Fibroblast of villous mesenchyme (primary cell): ENCODE results near the gene ACTN4. TPM values are rescaled to one million over a fixed set of nuclear protein-coding genes. Genes with fewer than 3 reads are reported as not detected.

Source experiments
- DNase-seq: peaks from one replicate; pipeline ENCODE4 v3.0.0-alpha.2; 2010; ENCODE audit warnings: low read depth
- H3K4me3 ChIP-seq: 2 replicates; pipeline ENCODE4 v1.5.1; 2011; ENCODE audit warnings: low read depth, mild to moderate bottlenecking, low read length
- total RNA-seq: library from RNA; depleted of rRNA; stranded (reverse); fragments of >200 nt; gene quantifications from 2 replicates; pipeline ENCODE4 v1.2.3, GENCODE V29; 2012
- TF ChIP-seq, protein P1 (sequence below): IDR thresholded peaks from 2 replicates; pipeline ENCODE4 v1.5.1; 2012; ENCODE audit warnings: low read depth, mild to moderate bottlenecking, low read length; ENCODE audit not compliant: insufficient read depth

Gene ACTN4
- total RNA-seq, 1 donor: 456 TPM

DNA sequence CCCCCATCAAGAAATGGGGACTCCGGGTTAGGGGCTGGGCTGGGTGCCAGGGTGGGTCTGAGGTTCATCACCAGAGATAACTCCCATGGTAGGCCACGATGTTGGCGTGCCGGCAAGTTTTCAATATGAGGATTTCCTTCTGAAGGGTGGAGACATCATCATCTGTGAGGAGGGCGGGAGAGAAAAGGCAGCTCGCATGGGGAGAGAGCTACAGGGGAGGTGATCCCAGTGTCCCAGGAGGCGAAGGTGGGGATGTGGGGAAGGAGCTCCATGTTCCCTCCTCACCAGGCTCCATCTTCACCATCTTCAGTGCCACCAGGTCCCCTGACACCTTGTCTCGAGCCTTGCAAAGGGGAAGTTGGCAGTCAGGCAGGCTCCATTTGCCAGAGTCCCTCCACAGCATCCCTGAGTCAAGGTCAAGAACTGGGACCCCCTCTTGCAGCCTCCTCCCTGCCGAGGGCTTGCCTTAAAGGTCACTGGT lies 30.1 kb upstream of the ACTN4 start:
- H3K4me3 ChIP-seq: no peak overlapping the region
- TF ChIP-seq, protein P1, sequence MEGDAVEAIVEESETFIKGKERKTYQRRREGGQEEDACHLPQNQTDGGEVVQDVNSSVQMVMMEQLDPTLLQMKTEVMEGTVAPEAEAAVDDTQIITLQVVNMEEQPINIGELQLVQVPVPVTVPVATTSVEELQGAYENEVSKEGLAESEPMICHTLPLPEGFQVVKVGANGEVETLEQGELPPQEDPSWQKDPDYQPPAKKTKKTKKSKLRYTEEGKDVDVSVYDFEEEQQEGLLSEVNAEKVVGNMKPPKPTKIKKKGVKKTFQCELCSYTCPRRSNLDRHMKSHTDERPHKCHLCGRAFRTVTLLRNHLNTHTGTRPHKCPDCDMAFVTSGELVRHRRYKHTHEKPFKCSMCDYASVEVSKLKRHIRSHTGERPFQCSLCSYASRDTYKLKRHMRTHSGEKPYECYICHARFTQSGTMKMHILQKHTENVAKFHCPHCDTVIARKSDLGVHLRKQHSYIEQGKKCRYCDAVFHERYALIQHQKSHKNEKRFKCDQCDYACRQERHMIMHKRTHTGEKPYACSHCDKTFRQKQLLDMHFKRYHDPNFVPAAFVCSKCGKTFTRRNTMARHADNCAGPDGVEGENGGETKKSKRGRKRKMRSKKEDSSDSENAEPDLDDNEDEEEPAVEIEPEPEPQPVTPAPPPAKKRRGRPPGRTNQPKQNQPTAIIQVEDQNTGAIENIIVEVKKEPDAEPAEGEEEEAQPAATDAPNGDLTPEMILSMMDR: no peak

DNA sequence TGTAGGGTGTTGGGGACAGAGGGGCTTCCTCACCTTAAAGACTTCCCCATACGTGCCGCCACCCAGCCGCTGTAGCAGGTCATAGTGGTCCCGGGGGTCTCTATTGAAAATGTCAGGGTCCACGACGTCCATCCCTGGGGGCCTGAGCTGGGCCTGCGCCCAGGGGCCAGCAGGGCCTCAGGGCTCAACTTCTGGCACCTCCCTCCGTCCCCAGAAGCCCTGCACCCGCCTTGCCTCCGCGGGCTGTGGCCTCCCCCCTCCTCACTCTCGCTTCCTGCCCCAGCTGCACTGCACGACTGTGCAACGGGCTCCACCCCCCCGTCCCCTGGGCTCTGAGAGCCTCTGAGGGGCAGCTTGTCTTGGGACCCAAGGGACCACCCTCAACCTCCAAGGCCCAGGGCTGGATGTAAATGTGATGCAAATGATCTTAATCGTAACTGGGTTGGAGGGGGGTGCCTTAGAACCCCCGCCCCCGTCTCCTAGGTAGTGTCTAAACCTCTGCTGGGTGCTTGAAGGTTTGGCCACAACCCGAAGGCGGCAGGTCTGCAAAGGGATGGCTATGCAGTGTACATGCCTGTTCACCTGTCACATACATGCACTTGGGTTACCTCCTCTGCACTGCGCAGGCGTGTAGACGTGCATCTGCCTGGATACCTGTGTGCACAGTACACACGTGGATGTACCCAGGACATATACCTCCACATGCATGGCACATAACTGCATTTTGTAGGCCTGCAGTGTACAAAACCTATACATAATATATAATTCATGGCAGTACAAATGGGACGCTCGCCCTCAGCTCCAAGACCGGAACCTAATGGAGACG lies 29.5 kb upstream of the ACTN4 start, which contains the start of gene MAP4K1:
MAP4K1 (minus strand) TSS at position 190 of the 826 bp plus-strand sequence; CDS start at position 132, 58 bp downstream.
- peak; percentile 3 for DNase-seq
- TF ChIP-seq, protein P1: no peak
- peak within 1 kb of the TSS; percentile 99 for H3K4me3 ChIP-seq

More for the DNA sequence above, 30.1 kb upstream of the ACTN4 start:
- DNase-seq: no peak

DNA sequence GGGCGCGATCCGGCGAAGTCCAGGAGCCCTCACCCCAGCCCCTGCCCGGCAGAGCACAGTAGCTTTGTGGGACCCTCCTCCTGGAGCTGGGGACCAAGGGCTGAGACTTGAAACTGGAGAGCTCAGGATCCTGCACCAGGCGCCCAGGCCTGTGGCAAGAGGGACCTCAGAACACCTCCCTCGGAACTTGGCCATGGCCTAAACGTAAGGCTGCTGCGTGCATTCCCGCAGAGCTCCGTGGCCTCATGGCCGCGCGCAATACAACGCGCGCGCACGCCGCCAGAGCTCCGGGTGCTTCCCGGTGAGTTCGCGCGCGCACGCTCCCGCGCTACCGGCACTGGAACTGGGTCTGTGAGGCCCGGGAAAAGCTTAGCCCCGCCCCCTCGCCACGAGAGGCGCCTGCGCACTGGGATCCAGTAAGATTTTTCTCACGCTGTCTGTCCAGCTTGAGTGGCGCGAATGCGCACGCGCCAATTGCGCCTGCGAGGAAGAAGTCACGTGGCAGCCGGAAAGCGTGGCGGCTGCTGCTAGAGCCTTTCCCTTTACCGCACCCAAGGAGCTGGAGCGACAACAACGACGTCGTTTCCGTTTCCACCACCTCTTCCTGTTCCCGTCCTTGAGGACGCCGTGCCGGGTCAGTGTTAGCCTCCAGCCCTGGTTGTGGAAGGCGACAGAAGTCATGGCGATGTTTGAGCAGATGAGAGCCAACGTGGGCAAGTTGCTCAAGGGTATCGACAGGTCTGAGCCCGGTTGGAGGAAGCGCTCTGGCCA lies 28.7 kb upstream of the ACTN4 start, which contains the start of gene EIF3K:
EIF3K (plus strand) TSS at position 599 of the 771 bp plus-strand sequence; CDS start at position 680, 81 bp downstream.
- peak within 1 kb of the TSS; percentile 99 for H3K4me3 ChIP-seq
- peak; percentile 99 for DNase-seq
- TF ChIP-seq, protein P1: no peak

- H3K4me3 ChIP-seq: peak overlapping the region; percentile 99
- TF ChIP-seq, protein P1: no peak
- DNase-seq: no peak
These were observed 27.9 kb upstream of the ACTN4 start for GRCh38 chr19:38619361-38620174.

DNA sequence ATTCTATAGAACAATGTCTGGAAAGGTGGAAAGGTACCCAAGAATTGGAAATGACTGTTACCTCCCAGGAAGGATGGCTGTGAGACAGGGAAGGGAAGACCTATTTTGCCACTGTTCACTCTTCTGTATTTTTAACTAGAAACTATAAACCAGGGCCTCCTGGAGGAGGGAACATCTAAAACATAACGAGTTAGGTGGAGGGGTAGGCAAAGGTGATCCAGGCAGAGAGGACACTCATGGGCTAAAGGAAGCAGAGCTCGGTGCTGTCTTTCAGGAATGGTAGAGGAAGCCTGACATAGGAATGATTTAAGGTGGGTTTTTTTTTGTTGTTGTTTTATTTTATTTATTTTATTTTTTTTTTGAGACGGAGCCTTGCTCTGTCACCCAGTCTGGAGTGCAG lies 22.6 kb upstream of the ACTN4 start:
- H3K4me3 ChIP-seq: no peak overlapping the region
- DNase-seq: no peak
- TF ChIP-seq, protein P1: no peak

DNA sequence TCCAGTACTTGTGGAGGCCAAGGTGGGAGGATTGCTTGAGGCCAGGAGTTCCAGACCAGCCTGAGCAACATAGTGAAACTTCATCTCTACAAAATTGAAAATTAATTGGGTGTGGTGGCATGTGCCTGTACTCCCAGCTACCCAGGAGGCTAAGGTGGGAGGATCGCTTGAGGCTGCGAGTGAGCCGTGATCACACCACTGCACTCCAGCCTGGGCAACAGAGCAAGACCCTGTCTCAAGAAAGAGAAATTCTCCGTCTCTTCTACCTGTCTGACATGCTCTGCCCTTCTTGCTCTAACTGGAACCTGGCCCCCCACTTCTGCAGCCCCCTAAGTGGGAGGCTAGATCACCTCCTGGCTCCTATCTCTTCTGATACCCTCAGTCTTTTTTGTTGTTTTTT lies 21.0 kb upstream of the ACTN4 start:
- no peak for DNase-seq
- TF ChIP-seq, protein P1: no peak
- H3K4me3 ChIP-seq: no peak overlapping the region
